Mesendoderm (in vitro differentiated cells): ENCODE measurements around the gene PPP3R1.

Experiments
- DNase-seq: peaks from one replicate; pipeline ENCODE4 v3.0.0; 2013
- H2AK5ac ChIP-seq: 2 replicates; pipeline ENCODE4 v1.6.1; 2013; ENCODE audit warnings: low read length, inconsistent platforms
- H2BK120ac ChIP-seq: 2 replicates; pipeline ENCODE4 v1.6.1; 2013; ENCODE audit warnings: low read depth, mild to moderate bottlenecking, low read length, moderate library complexity, mixed read lengths
- H2BK15ac ChIP-seq: replicated peaks from 2 replicates; pipeline ENCODE4 v1.6.1; 2013; ENCODE audit warnings: low read depth, mild to moderate bottlenecking, moderate library complexity
- H2BK5ac ChIP-seq: 2 replicates; pipeline ENCODE4 v1.6.1; 2013; ENCODE audit warnings: low read length, inconsistent platforms
- H3K18ac ChIP-seq: 2 replicates; pipeline ENCODE4 v1.6.1; 2013; ENCODE audit warnings: mild to moderate bottlenecking, low read length, mixed read lengths
- H3K23ac ChIP-seq: one replicate; pipeline ENCODE4 v1.6.1; 2013; ENCODE audit warnings: low read length
- H3K27ac ChIP-seq: 2 replicates; pipeline ENCODE4 v1.5.1; 2013; ENCODE audit warnings: low read depth, mild to moderate bottlenecking, inconsistent platforms, low read length, moderate library complexity
- H3K27me3 ChIP-seq: 2 replicates; pipeline ENCODE4 v1.6.1; 2013; ENCODE audit warnings: low read length, control low read depth, mild to moderate bottlenecking, inconsistent platforms; ENCODE audit not compliant: insufficient read depth, poor library complexity
- H3K36me3 ChIP-seq: 2 replicates; pipeline ENCODE4 v1.6.1; 2013; ENCODE audit warnings: low read length, inconsistent platforms; ENCODE audit not compliant: control insufficient read depth, insufficient read depth
- H3K4ac ChIP-seq: one replicate; pipeline ENCODE4 v1.6.1; 2013; ENCODE audit warnings: low read depth, mild to moderate bottlenecking, low read length, moderate library complexity
- H3K4me1 ChIP-seq: 2 replicates; pipeline ENCODE4 v1.6.1; 2013; ENCODE audit warnings: low read depth, low read length, inconsistent platforms; ENCODE audit not compliant: control insufficient read depth
- H3K4me2 ChIP-seq: 2 replicates; pipeline ENCODE4 v1.6.1; 2013; ENCODE audit warnings: low read length
- H3K4me3 ChIP-seq: 2 replicates; pipeline ENCODE4 v1.5.1; 2013; ENCODE audit warnings: mild to moderate bottlenecking, low read length
- H3K56ac ChIP-seq: one replicate; pipeline ENCODE4 v1.6.1; 2013; ENCODE audit warnings: low read length
- H3K79me1 ChIP-seq: 2 replicates; pipeline ENCODE4 v1.6.1; 2013; ENCODE audit warnings: low read length, inconsistent platforms
- H3K79me2 ChIP-seq: 2 replicates; pipeline ENCODE4 v1.6.1; 2013; ENCODE audit warnings: mild to moderate bottlenecking, low read length; ENCODE audit not compliant: control insufficient read depth, insufficient read depth
- H3K9ac ChIP-seq: 2 replicates; pipeline ENCODE4 v1.6.1; 2013; ENCODE audit warnings: low read length, inconsistent platforms
- H4K5ac ChIP-seq: one replicate; pipeline ENCODE4 v1.6.1; 2013; ENCODE audit warnings: low read length
- H4K8ac ChIP-seq: one replicate; pipeline ENCODE4 v1.6.1; 2013; ENCODE audit warnings: low read depth, mild to moderate bottlenecking, control low read depth, low read length, moderate library complexity
- WGBS: extraction: QIAGEN DNeasy Blood & Tissue Kit; methylation state at CpG from one replicate; pipeline ENCODE4 v1.1.7; 2013; ENCODE audit warnings: low lambda C conversion rate, missing lambda C conversion rate; ENCODE audit not compliant: insufficient coverage; ENCODE audit errors: extremely low coverage; 5-methylcytosine and 5-hydroxymethylcytosine counted together

The PPP3R1 gene

DNA sequence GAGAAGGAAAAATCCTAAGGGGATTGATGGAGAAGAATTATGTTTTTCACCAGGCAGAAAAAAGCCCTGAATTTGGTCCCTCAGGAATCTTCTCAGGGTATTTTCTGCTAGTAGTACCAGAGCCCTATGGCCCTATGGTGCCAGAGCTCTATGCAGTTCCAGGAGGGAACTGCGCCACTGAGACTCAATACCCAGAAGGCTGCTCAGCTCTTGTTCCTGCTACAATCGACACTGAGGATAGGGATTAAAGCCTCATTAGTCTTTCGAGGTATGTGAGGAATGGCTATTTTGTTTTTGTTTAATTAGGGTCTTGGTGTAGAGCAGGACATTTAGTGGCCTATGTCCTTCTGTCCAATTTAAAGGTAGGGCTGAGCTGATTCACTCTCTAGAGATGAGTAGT is 21.7 kb upstream of the PPP3R1 start:
- H3K4me3 ChIP-seq = no peak overlapping the region
- no peak overlapping the region for H3K23ac ChIP-seq
- no peak overlapping the region for H4K5ac ChIP-seq
- no peaks in the 10 kb centered on the region for H3K27me3 ChIP-seq
- no peak overlapping the region for H2BK5ac ChIP-seq
- no peak overlapping the region for H3K27ac ChIP-seq
- H2AK5ac ChIP-seq = no peak overlapping the region
- H2BK15ac ChIP-seq = no peak overlapping the region
- WGBS = no CpG with 5 or more reads among the region's 3 CpGs
- no peak overlapping the region for H4K8ac ChIP-seq
- H3K18ac ChIP-seq = no peak overlapping the region
- H3K9ac ChIP-seq = no peak overlapping the region
- no peak overlapping the region for H2BK120ac ChIP-seq
- H3K79me1 ChIP-seq = no peaks in the 10 kb centered on the region
- no peaks in the 10 kb centered on the region for H3K4me1 ChIP-seq
- no peaks in the 10 kb centered on the region for H3K36me3 ChIP-seq
- H3K56ac ChIP-seq = no peak overlapping the region
- no peak overlapping the region for H3K4me2 ChIP-seq
- no peaks in the 10 kb centered on the region for H3K79me2 ChIP-seq
- DNase-seq = peak; percentile 45
- no peak overlapping the region for H3K4ac ChIP-seq

DNA sequence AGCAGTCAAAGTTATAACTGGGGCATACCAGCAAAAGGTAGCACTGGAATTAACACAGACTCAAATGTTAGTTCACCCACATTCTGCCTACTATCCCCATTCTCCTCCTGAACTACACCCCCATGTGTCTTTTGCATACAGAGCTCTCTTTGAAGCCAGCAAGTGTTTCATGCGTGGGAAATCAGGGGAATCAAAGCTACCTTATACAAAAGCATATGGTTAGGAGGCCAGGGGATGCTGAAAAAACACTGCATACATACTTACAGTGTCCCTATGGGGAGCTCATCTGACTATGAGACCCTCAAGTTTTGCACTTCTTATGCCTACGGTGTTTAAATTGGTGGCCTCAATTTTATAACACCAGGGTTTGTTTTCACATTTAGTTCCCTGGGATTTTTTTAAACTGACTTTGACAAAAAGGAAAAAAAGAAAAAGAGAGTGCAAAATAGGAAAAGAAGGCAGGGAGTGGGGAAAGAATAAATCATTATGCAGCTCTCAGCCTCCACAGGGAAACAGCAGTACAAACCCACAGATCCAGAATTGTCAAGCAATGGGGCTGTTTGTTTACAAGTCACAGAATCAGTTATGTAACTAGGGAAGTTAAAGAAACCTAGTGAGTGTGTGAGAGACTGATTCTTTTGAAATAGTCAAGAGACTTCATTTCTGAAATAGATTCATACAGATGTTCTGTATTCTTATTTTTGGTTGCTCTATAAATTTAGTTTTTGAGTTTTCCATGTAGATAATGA is 20.1 kb upstream of the PPP3R1 start:
- H3K4me2 ChIP-seq = no peak overlapping the region
- H4K5ac ChIP-seq = no peak overlapping the region
- no peak overlapping the region for H3K4me3 ChIP-seq
- no peak overlapping the region for H3K18ac ChIP-seq
- no peaks in the 10 kb centered on the region for H3K4me1 ChIP-seq
- no peak overlapping the region for H2BK5ac ChIP-seq
- no peak overlapping the region for H3K27ac ChIP-seq
- no peak overlapping the region for H2BK120ac ChIP-seq
- no peak overlapping the region for H3K9ac ChIP-seq
- H3K23ac ChIP-seq = no peak overlapping the region
- H3K56ac ChIP-seq = no peak overlapping the region
- no peak overlapping the region for H2AK5ac ChIP-seq
- no peak overlapping the region for H4K8ac ChIP-seq
- no peaks in the 10 kb centered on the region for H3K79me1 ChIP-seq
- H3K79me2 ChIP-seq = no peaks in the 10 kb centered on the region
- no peak overlapping the region for H3K4ac ChIP-seq
- no peak for DNase-seq
- no peaks in the 10 kb centered on the region for H3K27me3 ChIP-seq
- WGBS = no CpG with 5 or more reads among the region's 2 CpGs
- no peak overlapping the region for H2BK15ac ChIP-seq
- no peaks in the 10 kb centered on the region for H3K36me3 ChIP-seq

DNA sequence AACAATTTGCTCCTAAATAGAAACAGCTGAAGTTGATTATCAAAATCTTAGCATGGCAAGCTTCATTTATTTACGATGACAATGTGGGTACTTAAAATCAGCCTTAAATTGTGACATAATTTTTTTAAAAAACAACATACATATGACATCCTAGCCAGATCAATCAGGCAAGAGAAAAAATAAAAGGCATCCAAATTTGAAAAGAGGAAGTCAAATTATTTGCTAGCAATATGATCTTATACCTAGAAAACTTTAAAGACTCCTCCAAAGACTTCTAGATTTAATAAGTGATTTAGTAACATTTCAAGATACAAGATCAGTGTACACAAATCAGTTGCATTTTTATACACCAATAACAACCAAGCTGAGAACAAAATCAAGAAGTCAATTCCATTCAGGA is 14.3 kb upstream of the PPP3R1 start:
- no peak overlapping the region for H3K18ac ChIP-seq
- H3K4me2 ChIP-seq = no peak overlapping the region
- H2BK5ac ChIP-seq = no peak overlapping the region
- no peak overlapping the region for H3K27ac ChIP-seq
- H2AK5ac ChIP-seq = no peak overlapping the region
- WGBS = no CpG with 5 or more reads among the region's 1 CpG
- H3K4me3 ChIP-seq = no peak overlapping the region
- H3K36me3 ChIP-seq = no peaks in the 10 kb centered on the region
- no peak overlapping the region for H4K5ac ChIP-seq
- H3K23ac ChIP-seq = no peak overlapping the region
- no peaks in the 10 kb centered on the region for H3K4me1 ChIP-seq
- H3K27me3 ChIP-seq = no peaks in the 10 kb centered on the region
- no peak overlapping the region for H3K9ac ChIP-seq
- H3K4ac ChIP-seq = no peak overlapping the region
- no peak overlapping the region for H2BK15ac ChIP-seq
- no peak overlapping the region for H4K8ac ChIP-seq
- H3K56ac ChIP-seq = no peak overlapping the region
- no peaks in the 10 kb centered on the region for H3K79me1 ChIP-seq
- H3K79me2 ChIP-seq = no peaks in the 10 kb centered on the region
- DNase-seq = no peak
- H2BK120ac ChIP-seq = no peak overlapping the region

DNA sequence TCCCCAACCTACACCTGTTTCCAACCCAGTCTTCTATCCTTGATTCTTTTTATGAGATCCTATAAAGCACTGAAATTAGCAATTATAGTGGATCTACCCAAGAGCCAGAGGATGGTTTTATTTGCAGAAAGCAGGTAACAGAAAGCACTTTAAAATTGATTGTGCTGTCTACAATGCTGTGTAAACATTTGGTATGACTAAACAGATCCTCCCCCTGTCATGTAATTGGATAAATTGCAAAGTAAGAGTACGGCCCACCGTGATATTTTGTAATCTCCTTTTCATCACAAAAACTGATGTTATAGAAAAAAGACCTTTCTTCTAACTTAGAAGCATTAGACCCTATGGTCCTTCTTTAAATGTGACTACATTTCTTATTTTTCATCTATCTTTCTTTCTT is 11.3 kb upstream of the PPP3R1 start:
- Histone ChIP-seq H3K36me3 (no peaks in the 10 kb centered on the region), H4K8ac (no peak overlapping the region), H3K23ac (no peak overlapping the region), H3K4me1 (no peaks in the 10 kb centered on the region), H3K4me3 (no peak overlapping the region), H3K56ac (no peak overlapping the region), H3K4me2 (no peak overlapping the region), H3K9ac (no peak overlapping the region), H4K5ac (no peak overlapping the region), H2BK15ac (no peak overlapping the region), H3K4ac (no peak overlapping the region), H3K27me3 (no peaks in the 10 kb centered on the region), H2BK120ac (no peak overlapping the region), H3K79me1 (no peaks in the 10 kb centered on the region), H3K79me2 (no peaks in the 10 kb centered on the region), H2AK5ac (no peak overlapping the region), H2BK5ac (no peak overlapping the region), H3K27ac (no peak overlapping the region), H3K18ac (no peak overlapping the region)
- no CpG with 5 or more reads among the region's 2 CpGs for WGBS
- no peak for DNase-seq

DNA sequence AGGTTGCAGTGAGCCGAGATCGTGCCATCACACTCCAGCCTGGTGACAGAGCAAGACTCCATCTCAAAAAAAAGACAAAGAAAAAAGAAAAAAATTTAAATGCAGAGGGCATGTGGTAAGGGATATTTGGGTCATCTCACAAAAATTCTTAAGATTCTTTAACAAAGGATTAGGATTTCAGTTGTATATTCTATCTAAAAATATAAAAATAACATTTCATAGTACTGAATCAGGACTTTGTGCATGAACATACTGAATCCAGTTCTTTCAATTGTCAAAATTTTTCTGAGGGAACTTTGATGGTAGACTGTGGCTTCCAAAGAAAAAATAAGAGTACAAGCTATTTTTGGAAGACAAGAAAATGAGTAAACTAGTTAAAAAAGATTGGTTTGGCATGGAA is 6.5 kb upstream of the PPP3R1 start:
- DNase-seq = no peak
- H2BK5ac ChIP-seq = no peak overlapping the region
- WGBS = no CpG with 5 or more reads among the region's 2 CpGs
- no peak overlapping the region for H3K18ac ChIP-seq
- no peak overlapping the region for H3K23ac ChIP-seq
- no peak overlapping the region for H3K4me2 ChIP-seq
- no peak overlapping the region for H2BK120ac ChIP-seq
- no peak overlapping the region for H3K4ac ChIP-seq
- H4K8ac ChIP-seq = no peak overlapping the region
- no peak overlapping the region for H3K9ac ChIP-seq
- no peak overlapping the region for H4K5ac ChIP-seq
- H2BK15ac ChIP-seq = no peak overlapping the region
- H3K27me3 ChIP-seq = no peaks in the 10 kb centered on the region
- H3K4me1 ChIP-seq = no peaks in the 10 kb centered on the region
- no peak overlapping the region for H2AK5ac ChIP-seq
- no peak overlapping the region for H3K4me3 ChIP-seq
- no peak overlapping the region for H3K27ac ChIP-seq
- no peaks in the 10 kb centered on the region for H3K36me3 ChIP-seq
- H3K56ac ChIP-seq = no peak overlapping the region
- H3K79me1 ChIP-seq = no peaks in the 10 kb centered on the region
- no peaks in the 10 kb centered on the region for H3K79me2 ChIP-seq

DNA sequence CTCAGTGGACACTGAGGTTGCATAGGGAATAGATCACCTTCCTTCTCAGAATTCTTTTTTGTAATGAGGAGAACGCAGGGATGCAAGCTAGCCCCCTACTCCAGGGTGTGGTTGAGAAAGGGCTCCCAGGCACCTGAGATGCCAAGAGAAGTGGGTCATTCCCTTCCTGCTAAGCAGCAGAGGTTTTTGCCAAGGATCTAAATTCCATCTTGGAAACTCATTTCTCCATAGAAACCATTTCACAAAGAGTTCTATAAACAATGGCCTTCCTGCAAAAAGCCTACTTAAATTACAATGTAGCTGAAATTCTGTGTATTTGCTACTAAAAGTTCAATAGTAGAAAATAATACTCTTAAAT is 3.7 kb upstream of the PPP3R1 start:
- Histone ChIP-seq H3K79me2 (peaks cover 5% of the 10 kb centered on the region), H3K9ac (no peak overlapping the region), H4K8ac (no peak overlapping the region), H3K4me2 (no peak overlapping the region), H2BK5ac (no peak overlapping the region), H3K27me3 (no peaks in the 10 kb centered on the region), H3K4ac (no peak overlapping the region), H3K18ac (no peak overlapping the region), H3K79me1 (no peaks in the 10 kb centered on the region), H4K5ac (no peak overlapping the region), H3K23ac (no peak overlapping the region), H3K36me3 (no peaks in the 10 kb centered on the region), H3K4me1 (no peaks in the 10 kb centered on the region), H3K4me3 (no peak overlapping the region), H2BK120ac (no peak overlapping the region), H2BK15ac (no peak overlapping the region), H3K27ac (no peak overlapping the region), H3K56ac (no peak overlapping the region), H2AK5ac (no peak overlapping the region)
- DNase-seq = peak; percentile 76
- WGBS = no CpG with 5 or more reads among the region's 1 CpG
